Smooth muscle cell (in vitro differentiated cells): ENCODE data around the gene CLDN18. TPM values are rescaled to one million over a fixed set of nuclear protein-coding genes. Genes with fewer than 3 reads are reported as not detected.

Source experiments
- DNase-seq: peaks from one replicate; lab custom pipeline; 2025; ENCODE audit not compliant: unreplicated experiment; lab: John Stamatoyannopoulos, UW
- H2AFZ ChIP-seq: fragments of 200-600 bp; sonication (generic); 2 replicates; pipeline ENCODE4 v1.6.0; 2016; ENCODE audit warnings: antibody characterized with exemption, low read depth, mild to moderate bottlenecking
- H3F3A ChIP-seq: fragments of 200-600 bp; sonication (generic); 2 replicates; pipeline ENCODE4 v1.6.0; 2017; ENCODE audit warnings: antibody characterized with exemption, low read depth
- H3K27ac ChIP-seq: fragments of 200-600 bp; sonication (generic); 2 replicates; pipeline ENCODE4 v1.5.1; 2016; ENCODE audit warnings: low read depth, mild to moderate bottlenecking
- H3K27me3 ChIP-seq: fragments of 200-600 bp; sonication (generic); 2 replicates; pipeline ENCODE4 v1.6.1; 2016; ENCODE audit warnings: low read depth, mild to moderate bottlenecking
- H3K36me3 ChIP-seq: fragments of 200-600 bp; sonication (generic); 2 replicates; pipeline ENCODE4 v1.5.1; 2016; ENCODE audit warnings: low read depth
- H3K4me1 ChIP-seq: fragments of 200-600 bp; sonication (generic); 2 replicates; pipeline ENCODE4 v1.5.1; 2016; ENCODE audit warnings: low read depth
- H3K4me2 ChIP-seq: fragments of 200-600 bp; sonication (generic); 2 replicates; pipeline ENCODE4 v1.6.0; 2016; ENCODE audit warnings: mild to moderate bottlenecking
- H3K4me3 ChIP-seq: fragments of 200-600 bp; sonication (generic); 2 replicates; pipeline ENCODE4 v1.5.1; 2016; ENCODE audit warnings: mild to moderate bottlenecking
- H3K79me2 ChIP-seq: fragments of 200-600 bp; sonication (generic); 2 replicates; pipeline ENCODE4 v1.6.0; 2016; ENCODE audit warnings: low read depth, mild to moderate bottlenecking
- H3K9ac ChIP-seq: fragments of 200-600 bp; sonication (generic); 2 replicates; pipeline ENCODE4 v1.6.0; 2016; ENCODE audit warnings: low read depth
- H3K9me3 ChIP-seq: fragments of 200-600 bp; sonication (generic); replicated peaks from 2 replicates; pipeline ENCODE4 v1.5.1; 2016; ENCODE audit warnings: low read depth
- H4K20me1 ChIP-seq: fragments of 200-600 bp; sonication (generic); 2 replicates; pipeline ENCODE4 v1.6.0; 2016; ENCODE audit warnings: low read depth
- CTCF ChIP-seq: fragments of 200-600 bp; sonication (generic); IDR thresholded peaks from 2 replicates; pipeline ENCODE4 v1.5.1; 2017; ENCODE audit warnings: borderline replicate concordance, mild to moderate bottlenecking, antibody characterized with exemption; ENCODE audit not compliant: insufficient read depth, poor library complexity, severe bottlenecking
- WGBS: methylation state at CpG from one replicate; pipeline ENCODE4 v1.1.7; 2016; ENCODE audit warnings: low lambda C conversion rate; 5-methylcytosine and 5-hydroxymethylcytosine counted together
- polyA plus RNA-seq: library from polyadenylated mRNA; unstranded; fragments of >200 nt; fragmentation: Nextera tagmentation; extraction: Ambion mirVana; gene quantifications from 2 replicates; pipeline ENCODE4 v1.2.1, GENCODE V29; 2016
- total RNA-seq: library from RNA; depleted of rRNA; stranded (reverse); fragments of >200 nt; gene quantifications from 2 replicates; pipeline ENCODE4 v1.2.3, GENCODE V29; 2014

The CLDN18 gene
- total and polyA plus RNA-seq, 2 experiments from 2014 or later: 0.11 TPM; not detected in 1

- Histone ChIP-seq H3K27me3 (no peaks in the 10 kb centered on the region), H3K9me3 (no peaks in the 10 kb centered on the region), H3K4me1 (no peaks in the 10 kb centered on the region), H2AFZ (no peak overlapping the region), H3K79me2 (no peaks in the 10 kb centered on the region), H4K20me1 (no peaks in the 10 kb centered on the region), H3K4me3 (no peak overlapping the region), H3K9ac (no peak overlapping the region), H3K36me3 (no peaks in the 10 kb centered on the region), H3K27ac (no peak overlapping the region), H3F3A (no peaks in the 10 kb centered on the region), H3K4me2 (no peak overlapping the region)
- 96% methylated on average over 5 of the region's 5 CpGs for WGBS
- no peak for DNase-seq
- TF ChIP-seq CTCF: no peak
Observed at GRCh38 chr3:138027821-138028220, 17.9 kb downstream of the CLDN18 start.

GRCh38 chr3:138030734-138031280, 20.8 kb downstream of the CLDN18 start:
- TF ChIP-seq CTCF: no peak
- 88% methylated on average over 11 of the region's 11 CpGs for WGBS
- no peak overlapping the region for H3K9ac ChIP-seq
- H3F3A ChIP-seq: no peaks in the 10 kb centered on the region
- no peak overlapping the region for H3K27ac ChIP-seq
- no peaks in the 10 kb centered on the region for H4K20me1 ChIP-seq
- H3K9me3 ChIP-seq: no peaks in the 10 kb centered on the region
- no peaks in the 10 kb centered on the region for H3K4me1 ChIP-seq
- no peaks in the 10 kb centered on the region for H3K27me3 ChIP-seq
- no peaks in the 10 kb centered on the region for H3K79me2 ChIP-seq
- no peak overlapping the region for H3K4me2 ChIP-seq
- DNase-seq: no peak
- no peak overlapping the region for H2AFZ ChIP-seq
- no peaks in the 10 kb centered on the region for H3K36me3 ChIP-seq
- H3K4me3 ChIP-seq: no peak overlapping the region

DNA sequence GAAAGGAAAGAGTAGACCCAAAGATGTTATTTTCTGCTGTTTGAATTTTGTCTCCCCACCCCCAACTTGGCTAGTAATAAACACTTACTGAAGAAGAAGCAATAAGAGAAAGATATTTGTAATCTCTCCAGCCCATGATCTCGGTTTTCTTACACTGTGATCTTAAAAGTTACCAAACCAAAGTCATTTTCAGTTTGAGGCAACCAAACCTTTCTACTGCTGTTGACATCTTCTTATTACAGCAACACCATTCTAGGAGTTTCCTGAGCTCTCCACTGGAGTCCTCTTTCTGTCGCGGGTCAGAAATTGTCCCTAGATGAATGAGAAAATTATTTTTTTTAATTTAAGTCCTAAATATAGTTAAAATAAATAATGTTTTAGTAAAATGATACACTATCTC, 21.6 kb downstream of the CLDN18 start:
- H3K9ac ChIP-seq: no peak overlapping the region
- no peaks in the 10 kb centered on the region for H3K79me2 ChIP-seq
- no peaks in the 10 kb centered on the region for H3K9me3 ChIP-seq
- H3K36me3 ChIP-seq: no peaks in the 10 kb centered on the region
- DNase-seq: no peak
- H3K27ac ChIP-seq: no peak overlapping the region
- no peak overlapping the region for H3K4me2 ChIP-seq
- H3K4me3 ChIP-seq: no peak overlapping the region
- H3K4me1 ChIP-seq: no peaks in the 10 kb centered on the region
- TF ChIP-seq CTCF: no peak
- H4K20me1 ChIP-seq: no peaks in the 10 kb centered on the region
- H3F3A ChIP-seq: no peaks in the 10 kb centered on the region
- H2AFZ ChIP-seq: no peak overlapping the region
- 99% methylated on average over 3 of the region's 3 CpGs for WGBS
- no peaks in the 10 kb centered on the region for H3K27me3 ChIP-seq

DNA sequence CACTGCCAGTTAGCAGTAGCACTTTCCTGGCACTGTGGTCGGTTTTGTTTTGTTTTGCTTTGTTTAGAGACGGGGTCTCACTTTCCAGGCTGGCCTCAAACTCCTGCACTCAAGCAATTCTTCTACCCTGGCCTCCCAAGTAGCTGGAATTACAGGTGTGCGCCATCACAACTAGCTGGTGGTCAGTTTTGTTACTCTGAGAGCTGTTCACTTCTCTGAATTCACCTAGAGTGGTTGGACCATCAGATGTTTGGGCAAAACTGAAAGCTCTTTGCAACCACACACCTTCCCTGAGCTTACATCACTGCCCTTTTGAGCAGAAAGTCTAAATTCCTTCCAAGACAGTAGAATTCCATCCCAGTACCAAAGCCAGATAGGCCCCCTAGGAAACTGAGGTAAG, 22.6 kb downstream of the CLDN18 start:
- Histone ChIP-seq H4K20me1 (no peaks in the 10 kb centered on the region), H3K9me3 (no peaks in the 10 kb centered on the region), H3K9ac (no peak overlapping the region), H3K36me3 (no peaks in the 10 kb centered on the region), H3K27ac (no peak overlapping the region), H2AFZ (no peak overlapping the region), H3K79me2 (no peaks in the 10 kb centered on the region), H3K4me3 (no peak overlapping the region), H3K27me3 (no peaks in the 10 kb centered on the region), H3K4me2 (no peak overlapping the region), H3F3A (no peaks in the 10 kb centered on the region), H3K4me1 (no peaks in the 10 kb centered on the region)
- no peak for DNase-seq
- no peak for TF ChIP-seq CTCF
- 93% methylated on average over 3 of the region's 3 CpGs for WGBS
